Measurements from ENCODE around the gene PCSK9. TPM values are rescaled to one million over a fixed set of nuclear protein-coding genes. Genes with fewer than 3 reads are reported as not detected.
A peak's percentile ranks its signal among the peaks of the same experiment; 100 is the strongest.

Gene PCSK9
- total and polyA plus RNA-seq, 2 of the 13 experiments (the other 11 are each of a cell fraction or from before 2014, with no cell fraction given): 33.3 to 80.5 TPM

DNA sequence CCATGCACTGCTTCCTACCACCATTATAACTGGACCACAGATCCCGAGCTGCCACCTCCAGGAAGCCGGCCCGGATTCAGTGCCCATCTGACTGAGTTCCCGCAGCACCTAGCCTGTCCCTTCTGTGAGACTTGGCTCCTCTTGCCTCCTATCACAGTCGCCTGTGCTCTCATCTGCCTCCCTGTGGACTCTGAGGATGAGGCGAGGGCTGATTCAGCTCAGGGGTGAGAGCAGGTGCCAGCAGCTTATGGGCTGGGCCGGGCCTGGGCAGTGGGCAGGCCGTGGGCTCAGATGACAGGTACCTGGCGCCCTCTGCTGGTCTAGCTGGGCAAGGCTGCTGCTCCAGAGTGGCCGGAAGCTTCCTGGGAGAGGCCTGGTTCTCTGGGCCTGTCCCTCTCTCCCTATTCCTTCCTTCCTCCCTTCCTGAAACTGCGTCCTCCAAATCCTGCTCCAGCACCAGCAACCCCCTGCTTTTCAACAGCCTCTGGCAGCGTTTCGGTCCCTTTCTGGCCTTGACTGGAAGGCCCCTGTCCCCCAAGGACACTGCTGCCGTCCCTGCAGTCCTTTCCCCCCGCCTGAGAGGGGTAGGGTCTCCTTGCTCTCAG, 17.3 kb upstream of the PCSK9 start (continued):
- TF ChIP-seq SMAD1 (CRISPR knock-in tag; IDR thresholded peaks at IDR 0.05; ENCODE audit: borderline replicate concordance, low read depth): peak; percentile 66; the same call in 1 of the 2 replicates
- no peak for TF ChIP-seq TCF7L2 (IDR thresholded peaks at IDR 0.05; ENCODE audit: low read depth, low read length)
- TF ChIP-seq TAF15 (IDR thresholded peaks at IDR 0.05; ENCODE audit: low read depth, low read length, poor library complexity, severe bottlenecking): no peak
- no peak for TF ChIP-seq ZFP1 (CRISPR knock-in tag; IDR thresholded peaks at IDR 0.05)
- TF ChIP-seq, protein P1, sequence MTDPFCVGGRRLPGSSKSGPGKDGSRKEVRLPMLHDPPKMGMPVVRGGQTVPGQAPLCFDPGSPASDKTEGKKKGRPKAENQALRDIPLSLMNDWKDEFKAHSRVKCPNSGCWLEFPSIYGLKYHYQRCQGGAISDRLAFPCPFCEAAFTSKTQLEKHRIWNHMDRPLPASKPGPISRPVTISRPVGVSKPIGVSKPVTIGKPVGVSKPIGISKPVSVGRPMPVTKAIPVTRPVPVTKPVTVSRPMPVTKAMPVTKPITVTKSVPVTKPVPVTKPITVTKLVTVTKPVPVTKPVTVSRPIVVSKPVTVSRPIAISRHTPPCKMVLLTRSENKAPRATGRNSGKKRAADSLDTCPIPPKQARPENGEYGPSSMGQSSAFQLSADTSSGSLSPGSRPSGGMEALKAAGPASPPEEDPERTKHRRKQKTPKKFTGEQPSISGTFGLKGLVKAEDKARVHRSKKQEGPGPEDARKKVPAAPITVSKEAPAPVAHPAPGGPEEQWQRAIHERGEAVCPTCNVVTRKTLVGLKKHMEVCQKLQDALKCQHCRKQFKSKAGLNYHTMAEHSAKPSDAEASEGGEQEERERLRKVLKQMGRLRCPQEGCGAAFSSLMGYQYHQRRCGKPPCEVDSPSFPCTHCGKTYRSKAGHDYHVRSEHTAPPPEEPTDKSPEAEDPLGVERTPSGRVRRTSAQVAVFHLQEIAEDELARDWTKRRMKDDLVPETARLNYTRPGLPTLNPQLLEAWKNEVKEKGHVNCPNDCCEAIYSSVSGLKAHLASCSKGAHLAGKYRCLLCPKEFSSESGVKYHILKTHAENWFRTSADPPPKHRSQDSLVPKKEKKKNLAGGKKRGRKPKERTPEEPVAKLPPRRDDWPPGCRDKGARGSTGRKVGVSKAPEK (CRISPR knock-in tag; IDR thresholded peaks at IDR 0.05; ENCODE audit: borderline replicate concordance): 0 out of 2 replicates have a peak, but pooled peaks have one; percentile 36
- peak; percentile 93 for TF ChIP-seq HNRNPL (IDR thresholded peaks at IDR 0.05; ENCODE audit: low read depth, low read length)
- TF ChIP-seq FOXA3 (CRISPR knock-in tag; IDR thresholded peaks at IDR 0.05): peak; percentile 33; the same call in 1 of the 2 replicates
- no peak for TF ChIP-seq TGIF2 (CRISPR knock-in tag; IDR thresholded peaks at IDR 0.05)
- 0 out of 2 replicates have a peak, but pooled peaks have one; percentile 40 for TF ChIP-seq ZNF547 (CRISPR knock-in tag; IDR thresholded peaks at IDR 0.05)
- no peak for TF ChIP-seq KLF16 (CRISPR knock-in tag; IDR thresholded peaks at IDR 0.05)
- 0 out of 2 replicates have a peak, but pooled peaks have one; percentile 40 for TF ChIP-seq ZNF768 (CRISPR knock-in tag; IDR thresholded peaks at IDR 0.05)
- TF ChIP-seq, protein P2, sequence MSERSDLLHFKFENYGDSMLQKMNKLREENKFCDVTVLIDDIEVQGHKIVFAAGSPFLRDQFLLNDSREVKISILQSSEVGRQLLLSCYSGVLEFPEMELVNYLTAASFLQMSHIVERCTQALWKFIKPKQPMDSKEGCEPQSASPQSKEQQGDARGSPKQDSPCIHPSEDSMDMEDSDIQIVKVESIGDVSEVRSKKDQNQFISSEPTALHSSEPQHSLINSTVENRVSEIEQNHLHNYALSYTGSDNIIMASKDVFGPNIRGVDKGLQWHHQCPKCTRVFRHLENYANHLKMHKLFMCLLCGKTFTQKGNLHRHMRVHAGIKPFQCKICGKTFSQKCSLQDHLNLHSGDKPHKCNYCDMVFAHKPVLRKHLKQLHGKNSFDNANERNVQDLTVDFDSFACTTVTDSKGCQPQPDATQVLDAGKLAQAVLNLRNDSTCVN (CRISPR knock-in tag; IDR thresholded peaks at IDR 0.05; ENCODE audit: borderline replicate concordance): 0 out of 2 replicates have a peak, but pooled peaks have one; percentile 40
- TF ChIP-seq CBX2 (IDR thresholded peaks at IDR 0.05; ENCODE audit: low read depth, low read length): no peak
- TF ChIP-seq CBX2 (CRISPR knock-in tag; IDR thresholded peaks at IDR 0.05; ENCODE audit: low read depth): no peak
- no peak for TF ChIP-seq CREB1 (IDR thresholded peaks at IDR 0.05)
- TF ChIP-seq CREB1 (CRISPR knock-in tag; IDR thresholded peaks at IDR 0.05): no peak
- TF ChIP-seq ZNF549 (CRISPR knock-in tag; IDR thresholded peaks at IDR 0.05): no peak
- peak; percentile 55; the same call in 1 of the 2 replicates for TF ChIP-seq ZNF121 (CRISPR knock-in tag; IDR thresholded peaks at IDR 0.05)
- TF ChIP-seq, protein P3, sequence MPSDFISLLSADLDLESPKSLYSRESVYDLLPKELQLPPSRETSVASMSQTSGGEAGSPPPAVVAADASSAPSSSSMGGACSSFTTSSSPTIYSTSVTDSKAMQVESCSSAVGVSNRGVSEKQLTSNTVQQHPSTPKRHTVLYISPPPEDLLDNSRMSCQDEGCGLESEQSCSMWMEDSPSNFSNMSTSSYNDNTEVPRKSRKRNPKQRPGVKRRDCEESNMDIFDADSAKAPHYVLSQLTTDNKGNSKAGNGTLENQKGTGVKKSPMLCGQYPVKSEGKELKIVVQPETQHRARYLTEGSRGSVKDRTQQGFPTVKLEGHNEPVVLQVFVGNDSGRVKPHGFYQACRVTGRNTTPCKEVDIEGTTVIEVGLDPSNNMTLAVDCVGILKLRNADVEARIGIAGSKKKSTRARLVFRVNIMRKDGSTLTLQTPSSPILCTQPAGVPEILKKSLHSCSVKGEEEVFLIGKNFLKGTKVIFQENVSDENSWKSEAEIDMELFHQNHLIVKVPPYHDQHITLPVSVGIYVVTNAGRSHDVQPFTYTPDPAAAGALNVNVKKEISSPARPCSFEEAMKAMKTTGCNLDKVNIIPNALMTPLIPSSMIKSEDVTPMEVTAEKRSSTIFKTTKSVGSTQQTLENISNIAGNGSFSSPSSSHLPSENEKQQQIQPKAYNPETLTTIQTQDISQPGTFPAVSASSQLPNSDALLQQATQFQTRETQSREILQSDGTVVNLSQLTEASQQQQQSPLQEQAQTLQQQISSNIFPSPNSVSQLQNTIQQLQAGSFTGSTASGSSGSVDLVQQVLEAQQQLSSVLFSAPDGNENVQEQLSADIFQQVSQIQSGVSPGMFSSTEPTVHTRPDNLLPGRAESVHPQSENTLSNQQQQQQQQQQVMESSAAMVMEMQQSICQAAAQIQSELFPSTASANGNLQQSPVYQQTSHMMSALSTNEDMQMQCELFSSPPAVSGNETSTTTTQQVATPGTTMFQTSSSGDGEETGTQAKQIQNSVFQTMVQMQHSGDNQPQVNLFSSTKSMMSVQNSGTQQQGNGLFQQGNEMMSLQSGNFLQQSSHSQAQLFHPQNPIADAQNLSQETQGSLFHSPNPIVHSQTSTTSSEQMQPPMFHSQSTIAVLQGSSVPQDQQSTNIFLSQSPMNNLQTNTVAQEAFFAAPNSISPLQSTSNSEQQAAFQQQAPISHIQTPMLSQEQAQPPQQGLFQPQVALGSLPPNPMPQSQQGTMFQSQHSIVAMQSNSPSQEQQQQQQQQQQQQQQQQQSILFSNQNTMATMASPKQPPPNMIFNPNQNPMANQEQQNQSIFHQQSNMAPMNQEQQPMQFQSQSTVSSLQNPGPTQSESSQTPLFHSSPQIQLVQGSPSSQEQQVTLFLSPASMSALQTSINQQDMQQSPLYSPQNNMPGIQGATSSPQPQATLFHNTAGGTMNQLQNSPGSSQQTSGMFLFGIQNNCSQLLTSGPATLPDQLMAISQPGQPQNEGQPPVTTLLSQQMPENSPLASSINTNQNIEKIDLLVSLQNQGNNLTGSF (CRISPR knock-in tag; IDR thresholded peaks at IDR 0.05): no peak
